HK-2 (cell line): Measurements from ENCODE around the gene CBFA2T3.
A peak's percentile ranks its signal among the peaks of the same experiment; 100 is the strongest.

Source experiments
- DNase-seq: peaks from one replicate; pipeline ENCODE4 v3.0.0-alpha.2; 2018; ENCODE audit not compliant: unreplicated experiment

Gene CBFA2T3

GRCh38 chr16:88939245-88939971 is 37.6 kb downstream of the CBFA2T3 start:
- no peak for DNase-seq

- no peak for DNase-seq
Observed at GRCh38 chr16:88938777-88939244, 38.2 kb downstream of the CBFA2T3 start.

- DNase-seq, result no peak
Observed at GRCh38 chr16:88938119-88938776, 38.8 kb downstream of the CBFA2T3 start.

DNA sequence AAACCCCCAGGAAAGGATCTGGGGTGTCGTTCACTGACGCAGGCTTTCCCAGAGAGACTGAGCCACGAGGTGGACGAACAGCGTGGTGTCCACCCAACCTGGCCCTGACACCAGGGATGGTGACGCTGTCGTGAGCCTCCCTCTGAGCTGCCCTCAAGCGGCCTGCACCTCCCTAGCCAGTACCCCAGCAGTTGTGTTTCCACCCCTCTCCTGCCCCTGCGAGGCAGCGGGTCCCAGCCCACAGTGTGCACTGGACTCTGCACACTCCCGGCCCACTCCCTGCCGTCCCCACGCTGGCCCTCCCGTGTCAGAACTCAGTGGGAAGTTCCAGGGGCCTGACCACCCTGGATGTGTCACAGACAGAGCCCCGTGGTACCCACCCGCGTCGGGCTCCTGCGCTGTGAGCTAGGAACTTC is 39.8 kb downstream of the CBFA2T3 start:
- no peak for DNase-seq

- DNase-seq, result no peak
Observed at GRCh38 chr16:88936556-88937205, 40.3 kb downstream of the CBFA2T3 start.

DNA sequence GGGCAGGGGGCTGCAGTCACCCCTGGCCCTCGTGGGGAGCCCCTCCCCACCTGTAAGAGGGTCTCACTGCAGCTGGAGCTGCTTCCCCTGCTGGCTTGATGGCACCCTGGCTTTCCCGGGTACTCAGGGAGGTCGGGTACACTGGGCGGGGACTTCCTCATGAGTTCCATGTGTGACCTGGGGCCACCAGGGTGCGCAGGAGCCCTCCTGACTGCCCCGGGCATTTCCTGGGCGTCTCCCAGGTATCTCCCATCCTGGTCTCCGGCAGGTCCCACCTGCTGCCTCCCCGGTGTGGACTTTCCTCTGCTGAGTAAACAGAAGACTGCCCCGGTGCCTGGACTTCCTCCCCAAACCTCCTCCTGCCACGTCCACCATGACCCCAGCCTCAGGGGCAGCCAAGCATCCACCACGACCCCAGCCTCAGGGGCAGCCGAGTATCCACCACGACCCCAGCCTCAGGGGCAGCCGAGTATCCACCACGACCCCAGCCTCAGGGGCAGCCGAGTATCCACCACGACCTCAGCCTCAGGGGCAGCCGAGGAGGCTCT is 40.9 kb downstream of the CBFA2T3 start:
- DNase-seq, result no peak

GRCh38 chr16:88934066-88934667 is 42.8 kb downstream of the CBFA2T3 start:
- no peak for DNase-seq

DNA sequence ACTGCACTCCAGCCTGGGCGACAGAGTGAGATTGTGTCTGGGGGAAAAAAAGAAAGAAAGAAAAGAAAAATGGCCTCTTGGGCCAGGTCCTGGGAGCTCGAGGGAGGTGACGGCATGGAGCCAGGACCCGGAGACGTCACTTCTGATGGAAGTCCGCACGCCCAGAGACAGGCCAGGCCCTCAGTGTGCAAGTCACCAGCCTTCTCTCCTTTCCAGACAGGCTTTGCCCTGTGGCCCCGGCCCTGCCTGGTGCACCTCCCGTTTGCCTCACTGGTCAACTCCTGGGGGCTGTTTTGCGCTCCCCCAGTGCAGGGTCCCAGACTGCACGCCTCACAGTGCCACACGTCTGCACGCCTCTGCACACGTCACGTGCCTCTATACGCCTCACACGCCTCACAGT is 44.1 kb downstream of the CBFA2T3 start:
- DNase-seq, result no peak

DNA sequence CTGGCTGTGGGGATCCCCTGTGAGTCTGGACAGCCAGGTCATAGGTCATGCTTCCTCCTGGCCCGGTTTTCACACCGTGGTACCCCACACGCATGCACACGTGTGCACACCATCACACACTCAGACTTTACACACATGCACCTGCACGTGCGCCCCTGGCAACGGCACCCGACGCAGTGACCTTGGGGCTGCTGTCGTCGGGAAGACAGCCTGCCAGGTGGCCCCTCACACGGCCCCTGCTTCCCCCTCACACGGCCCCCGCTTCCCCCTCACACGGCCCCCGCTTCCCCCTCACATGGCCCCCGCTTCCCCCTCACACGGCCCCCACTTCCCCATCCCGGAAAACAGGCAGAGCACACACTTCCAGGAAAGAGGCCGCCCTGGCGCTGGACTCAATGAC is 45.1 kb downstream of the CBFA2T3 start:
- no peak for DNase-seq

DNA sequence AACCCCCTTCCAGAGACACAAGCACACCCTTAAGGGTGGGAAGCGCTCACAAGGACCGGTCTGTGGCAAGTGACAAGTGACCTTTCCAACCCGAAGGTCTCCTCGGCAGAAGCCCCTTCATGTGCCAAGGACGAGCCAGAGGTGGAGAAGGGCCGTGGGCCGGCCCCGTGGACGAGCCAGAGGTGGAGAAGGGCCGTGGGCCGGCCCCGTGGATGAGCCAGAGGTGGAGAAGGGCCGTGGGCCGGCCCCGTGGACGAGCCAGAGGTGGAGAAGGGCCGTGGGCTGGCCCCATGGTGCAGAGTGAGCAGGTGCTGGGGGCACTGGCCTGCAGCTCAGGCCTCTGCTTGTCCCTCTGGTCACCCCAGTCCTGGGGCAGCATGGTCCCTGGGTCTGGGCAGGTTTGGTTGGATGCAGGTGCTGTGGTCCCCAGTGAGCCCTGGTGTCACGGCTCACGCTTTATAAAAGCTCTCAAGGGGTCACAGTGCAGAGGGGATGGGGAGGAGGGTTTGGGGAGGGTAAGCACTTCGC is 45.6 kb downstream of the CBFA2T3 start:
- no peak for DNase-seq

DNA sequence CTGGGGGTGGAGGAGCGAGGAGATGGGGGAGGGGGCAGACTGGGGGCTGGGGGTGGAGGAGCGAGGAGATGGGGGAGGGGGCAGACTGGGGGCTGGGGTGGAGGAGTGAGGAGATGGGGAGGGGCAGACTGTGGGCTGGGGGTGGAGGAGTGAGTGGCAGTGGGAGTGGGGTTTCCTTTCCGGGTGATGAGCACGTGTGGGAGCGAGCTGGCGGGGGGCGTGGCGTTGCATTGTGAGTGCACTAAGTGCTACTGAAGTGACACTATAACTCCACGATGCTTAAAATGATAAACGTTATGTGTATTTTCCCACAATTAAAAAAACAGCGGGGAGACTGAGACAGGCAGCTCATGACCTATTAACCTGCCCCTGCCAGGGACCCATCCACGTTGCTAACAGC is 46.3 kb downstream of the CBFA2T3 start:
- no peak for DNase-seq

GRCh38 chr16:88929091-88929445 is 47.9 kb downstream of the CBFA2T3 start:
- no peak for DNase-seq

GRCh38 chr16:88928405-88929090 is 48.5 kb downstream of the CBFA2T3 start:
- DNase-seq, result no peak

GRCh38 chr16:88927661-88928060 is 49.3 kb downstream of the CBFA2T3 start:
- DNase-seq, result no peak

GRCh38 chr16:88927010-88927409 is 50.0 kb downstream of the CBFA2T3 start:
- DNase-seq, result no peak

- DNase-seq, result peak; percentile 54
Observed at GRCh38 chr16:88926374-88926990, 50.5 kb downstream of the CBFA2T3 start.

DNA sequence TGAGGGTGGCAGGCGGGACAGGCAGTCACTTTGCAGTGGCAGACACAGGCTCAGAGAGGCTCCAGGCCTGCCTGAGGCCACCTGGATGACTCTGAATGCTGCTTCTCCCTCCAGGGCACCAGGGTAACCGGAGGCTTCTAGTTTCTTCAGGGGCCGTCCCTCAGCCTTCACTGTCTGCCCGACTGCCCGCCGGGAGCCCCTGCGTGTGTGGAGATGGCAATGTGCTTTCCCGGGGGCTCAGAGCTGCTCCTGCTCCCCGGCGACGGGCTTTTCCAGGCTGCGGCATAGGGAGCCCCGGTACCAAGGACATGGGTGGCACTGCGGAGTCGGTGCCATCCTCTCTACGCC is 51.5 kb downstream of the CBFA2T3 start:
- no peak for DNase-seq

DNA sequence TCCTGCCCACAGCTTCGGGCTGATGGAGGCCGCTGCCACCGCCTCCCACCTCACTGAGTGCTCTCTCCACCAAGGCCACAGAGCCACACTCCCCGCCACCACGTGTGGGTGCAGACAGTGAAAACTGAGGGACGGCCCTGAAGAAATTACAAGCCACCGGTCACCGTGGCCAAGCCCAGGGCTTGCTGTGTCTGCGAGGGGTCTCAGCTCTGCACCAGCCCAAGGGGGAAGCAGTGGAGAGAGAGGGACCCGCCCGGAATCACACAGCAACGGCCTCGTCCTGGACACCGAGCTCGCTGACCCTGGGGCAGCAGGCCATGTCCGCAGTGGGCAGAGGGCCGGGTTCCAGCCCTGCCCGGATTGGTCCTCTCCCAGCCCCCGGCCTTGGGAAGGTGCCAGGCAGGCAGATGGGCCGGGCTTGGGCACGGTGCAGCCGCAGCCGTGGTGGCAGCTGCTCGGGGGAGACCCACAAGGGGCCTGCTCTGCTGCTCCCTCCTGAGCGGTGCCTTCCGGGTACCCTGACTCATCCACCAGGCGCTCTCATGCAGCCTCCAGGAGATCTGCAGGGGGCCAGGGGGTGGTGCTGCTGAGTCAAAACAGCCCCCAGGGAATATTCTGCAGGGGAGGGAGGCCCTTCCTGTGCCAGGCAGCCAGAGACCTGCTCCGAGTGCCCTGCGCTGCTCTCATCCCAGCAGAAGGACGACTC is 52.0 kb downstream of the CBFA2T3 start:
- peak; percentile 88 for DNase-seq

DNA sequence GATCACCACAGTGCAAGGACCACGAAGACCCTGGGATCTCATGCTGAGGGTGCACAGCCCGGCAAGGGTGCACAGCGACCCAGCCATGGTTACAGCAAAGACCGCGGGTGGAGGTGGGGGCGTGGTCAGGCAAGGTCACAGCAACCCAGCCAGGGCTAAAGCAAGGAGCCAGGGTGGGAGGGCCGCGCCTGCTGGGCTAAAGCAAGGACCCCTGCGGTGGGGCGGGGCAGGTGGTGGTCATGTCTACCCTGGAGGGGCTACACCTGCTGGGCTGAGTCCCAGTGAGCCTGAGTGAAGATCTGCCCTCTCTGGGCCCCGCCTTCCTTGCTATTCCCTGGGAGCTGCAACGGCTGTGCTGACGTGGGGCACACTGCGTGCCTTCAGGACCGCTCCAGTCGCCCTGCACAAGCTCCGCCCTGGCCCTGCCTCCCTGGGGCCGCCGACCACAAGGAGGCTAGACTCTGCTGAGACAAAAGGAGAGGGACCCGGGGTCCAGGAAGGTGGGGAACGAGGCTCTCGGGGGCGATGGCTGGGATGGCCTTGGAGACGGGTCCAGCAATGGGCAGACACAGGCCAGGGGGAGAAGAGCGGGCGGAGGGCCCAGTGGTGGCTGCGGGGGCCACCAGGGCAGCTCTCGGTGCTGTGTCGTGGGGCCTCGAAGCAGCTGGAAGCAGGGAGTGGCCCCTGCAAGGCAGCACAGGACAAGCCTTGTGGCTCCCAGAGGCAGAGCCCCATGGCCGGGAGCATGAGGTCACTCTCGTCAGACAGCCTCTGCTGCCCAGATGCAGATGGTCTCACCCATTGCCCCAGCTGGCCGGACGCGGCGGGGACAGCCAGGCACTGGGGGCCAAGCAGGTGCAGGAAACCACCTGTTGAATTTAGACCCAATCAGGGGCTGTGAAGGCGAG is 52.8 kb downstream of the CBFA2T3 start:
- DNase-seq, result no peak
